Gastrocnemius medialis (tissue), 4 donors: ENCODE measurements around the gene WNT8A. TPM values are rescaled to one million over a fixed set of nuclear protein-coding genes. Genes with fewer than 3 reads are reported as not detected.

Experiments
- ATAC-seq, 2 donors: fragments of 150-250 bp; one replicate each; pipeline ENCODE4 v1.9.1; 2016
- DNase-seq, 2 donors: peaks; one replicate each; pipeline ENCODE4 v3.0.0-alpha.2; 2019
- H3K27ac ChIP-seq, 4 donors: fragments of 200-600 bp; sonication (generic); 1 replicate in 1 of 4; 2 replicates in 3 of 4; pipeline ENCODE4 v1.5.1; 2016 to 2018; ENCODE audit warnings: mild to moderate bottlenecking in 2 of 4, moderate library complexity in 1 of 4
- H3K27me3 ChIP-seq, 3 donors: fragments of 200-600 bp; sonication (generic) in 2 of 3; 1 replicate in 1 of 3; 2 replicates in 2 of 3; pipeline versions ENCODE4 v1.5.1 to v1.6.0; 2016 to 2019; ENCODE audit warnings: mild to moderate bottlenecking in 1 of 3, moderate library complexity in 1 of 3
- H3K36me3 ChIP-seq, 2 donors: fragments of 200-600 bp; sonication (generic) in 1 of 2; one replicate each; pipeline ENCODE4 v1.5.1; 2017 to 2018
- H3K4me1 ChIP-seq, 2 donors: fragments of 200-600 bp; sonication (generic) in 1 of 2; one replicate each; pipeline ENCODE4 v1.5.1; 2016 to 2017; ENCODE audit warnings: mild to moderate bottlenecking in 2 of 2
- H3K4me3 ChIP-seq, 4 donors: fragments of 200-600 bp; sonication (generic) in 3 of 4; 1 replicate in 1 of 4; 2 replicates in 3 of 4; pipeline ENCODE4 v1.5.1; 2016 to 2019; ENCODE audit warnings: mild to moderate bottlenecking in 2 of 4
- H3K9me3 ChIP-seq, 3 donors: fragments of 200-600 bp; sonication (generic) in 2 of 3; 1 replicate in 1 of 3; 2 replicates in 2 of 3; pipeline ENCODE4 v1.5.1; 2016 to 2019
- POLR2A ChIP-seq, 2 donors: fragments of 450-650 bp; IDR thresholded peaks; one replicate each; pipeline ENCODE4 v1.6.1; 2017; ENCODE audit warnings: antibody characterized with exemption in 2 of 2, mild to moderate bottlenecking in 2 of 2, moderate library complexity in 2 of 2
- in situ Hi-C, 4 donors: fragments of 200-750 bp; cut with MboI; loops; one replicate each; pipeline versions ENCODE4 v1.15.0 to v1.8.0; 2017; ENCODE audit warnings: low sequenced_read_pairs in 4 of 4
- intact Hi-C: fragments of 100-400 bp; cut with DNase I; formaldehyde crosslinking; loops from one replicate; pipeline ENCODE4 v1.15.1; 2023; ENCODE audit warnings: low total_unique reads
- total RNA-seq, 4 donors: library from RNA; depleted of rRNA; stranded (reverse); fragments of >200 nt; gene quantifications; one replicate each; pipeline versions ENCODE4 v1.1.0 to v1.2.3, GENCODE V29; 2016
- TF ChIP-seq, protein P1 (sequence below), 5 experiments: fragments of 450-650 bp in 3 of 5; fragments of 200-600 bp in 2 of 5; sonication (generic) in 2 of 5; IDR thresholded peaks in 4 of 5; conservative IDR thresholded peaks in 1 of 5; 1 replicate in 4 of 5; 2 replicates in 1 of 5; pipeline ENCODE4 v1.5.1; 2016 to 2019; ENCODE audit warnings: antibody characterized with exemption in 5 of 5, mild to moderate bottlenecking in 3 of 5, moderate library complexity in 3 of 5

Gene WNT8A
- total RNA-seq, 4 donors from 2014 or later, result 0.51 TPM; not detected in 3

GRCh38 chr5:138091685-138092084, 7.9 kb downstream of the WNT8A start:
- Histone ChIP-seq H3K36me3 (no peaks in the 10 kb centered on the region), H3K4me3 (no peak overlapping the region), H3K27me3 (no peaks in the 10 kb centered on the region), H3K9me3 (no peaks in the 10 kb centered on the region), H3K4me1 (no peaks in the 10 kb centered on the region), H3K27ac (no peak overlapping the region)
- no peak for DNase-seq
- in situ Hi-C loops, result no loop called here
- ATAC-seq, result no peak
- intact Hi-C loops, result no loop called here
- no peak for TF ChIP-seq POLR2A (IDR thresholded peaks at IDR 0.05)
- TF ChIP-seq, protein P1, sequence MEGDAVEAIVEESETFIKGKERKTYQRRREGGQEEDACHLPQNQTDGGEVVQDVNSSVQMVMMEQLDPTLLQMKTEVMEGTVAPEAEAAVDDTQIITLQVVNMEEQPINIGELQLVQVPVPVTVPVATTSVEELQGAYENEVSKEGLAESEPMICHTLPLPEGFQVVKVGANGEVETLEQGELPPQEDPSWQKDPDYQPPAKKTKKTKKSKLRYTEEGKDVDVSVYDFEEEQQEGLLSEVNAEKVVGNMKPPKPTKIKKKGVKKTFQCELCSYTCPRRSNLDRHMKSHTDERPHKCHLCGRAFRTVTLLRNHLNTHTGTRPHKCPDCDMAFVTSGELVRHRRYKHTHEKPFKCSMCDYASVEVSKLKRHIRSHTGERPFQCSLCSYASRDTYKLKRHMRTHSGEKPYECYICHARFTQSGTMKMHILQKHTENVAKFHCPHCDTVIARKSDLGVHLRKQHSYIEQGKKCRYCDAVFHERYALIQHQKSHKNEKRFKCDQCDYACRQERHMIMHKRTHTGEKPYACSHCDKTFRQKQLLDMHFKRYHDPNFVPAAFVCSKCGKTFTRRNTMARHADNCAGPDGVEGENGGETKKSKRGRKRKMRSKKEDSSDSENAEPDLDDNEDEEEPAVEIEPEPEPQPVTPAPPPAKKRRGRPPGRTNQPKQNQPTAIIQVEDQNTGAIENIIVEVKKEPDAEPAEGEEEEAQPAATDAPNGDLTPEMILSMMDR (IDR thresholded peaks at IDR 0.05 in 4 of 5, conservative IDR thresholded peaks at IDR 0.05 in 1 of 5), result no peak

DNA sequence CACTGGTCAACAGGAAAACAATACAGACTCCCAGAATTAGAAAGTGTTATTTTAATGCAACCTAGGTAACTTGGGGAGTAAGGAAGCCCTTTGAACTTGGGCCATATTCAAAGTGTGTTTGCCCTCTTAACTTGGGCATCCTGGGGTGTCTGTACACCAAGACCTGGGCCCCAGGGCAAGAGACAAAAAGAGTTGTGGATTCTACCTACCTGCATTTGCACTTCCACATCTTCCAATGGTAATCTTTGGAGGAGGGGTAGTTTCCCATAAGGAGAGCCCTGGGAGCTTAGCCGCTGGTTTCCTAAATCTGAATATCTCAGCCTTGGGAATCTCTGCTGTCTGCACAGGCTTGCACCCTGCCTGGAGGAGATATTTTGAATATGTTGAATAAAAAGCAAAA, 8.5 kb downstream of the WNT8A start:
- Histone ChIP-seq H3K36me3 (no peaks in the 10 kb centered on the region), H3K9me3 (no peaks in the 10 kb centered on the region), H3K4me3 (no peak overlapping the region), H3K27me3 (no peaks in the 10 kb centered on the region), H3K27ac (no peak overlapping the region), H3K4me1 (no peaks in the 10 kb centered on the region)
- DNase-seq (no peak), ATAC-seq (no peak)
- in situ Hi-C loops (no loop called here), intact Hi-C loops (no loop called here)
- TF ChIP-seq, protein P1 (IDR thresholded peaks at IDR 0.05 in 4 of 5, conservative IDR thresholded peaks at IDR 0.05 in 1 of 5), result no peak
- no peak for TF ChIP-seq POLR2A (IDR thresholded peaks at IDR 0.05)

GRCh38 chr5:138093036-138093435, 9.2 kb downstream of the WNT8A start:
- Histone ChIP-seq H3K4me3 (no peak overlapping the region), H3K27ac (no peak overlapping the region), H3K4me1 (no peaks in the 10 kb centered on the region), H3K9me3 (no peaks in the 10 kb centered on the region), H3K36me3 (no peaks in the 10 kb centered on the region), H3K27me3 (no peaks in the 10 kb centered on the region)
- intact Hi-C loops, result no loop called here
- DNase-seq, result no peak
- ATAC-seq, result no peak
- TF ChIP-seq, protein P1 (IDR thresholded peaks at IDR 0.05 in 4 of 5, conservative IDR thresholded peaks at IDR 0.05 in 1 of 5), result no peak
- no peak for TF ChIP-seq POLR2A (IDR thresholded peaks at IDR 0.05)
- in situ Hi-C loops, result no loop called here

DNA sequence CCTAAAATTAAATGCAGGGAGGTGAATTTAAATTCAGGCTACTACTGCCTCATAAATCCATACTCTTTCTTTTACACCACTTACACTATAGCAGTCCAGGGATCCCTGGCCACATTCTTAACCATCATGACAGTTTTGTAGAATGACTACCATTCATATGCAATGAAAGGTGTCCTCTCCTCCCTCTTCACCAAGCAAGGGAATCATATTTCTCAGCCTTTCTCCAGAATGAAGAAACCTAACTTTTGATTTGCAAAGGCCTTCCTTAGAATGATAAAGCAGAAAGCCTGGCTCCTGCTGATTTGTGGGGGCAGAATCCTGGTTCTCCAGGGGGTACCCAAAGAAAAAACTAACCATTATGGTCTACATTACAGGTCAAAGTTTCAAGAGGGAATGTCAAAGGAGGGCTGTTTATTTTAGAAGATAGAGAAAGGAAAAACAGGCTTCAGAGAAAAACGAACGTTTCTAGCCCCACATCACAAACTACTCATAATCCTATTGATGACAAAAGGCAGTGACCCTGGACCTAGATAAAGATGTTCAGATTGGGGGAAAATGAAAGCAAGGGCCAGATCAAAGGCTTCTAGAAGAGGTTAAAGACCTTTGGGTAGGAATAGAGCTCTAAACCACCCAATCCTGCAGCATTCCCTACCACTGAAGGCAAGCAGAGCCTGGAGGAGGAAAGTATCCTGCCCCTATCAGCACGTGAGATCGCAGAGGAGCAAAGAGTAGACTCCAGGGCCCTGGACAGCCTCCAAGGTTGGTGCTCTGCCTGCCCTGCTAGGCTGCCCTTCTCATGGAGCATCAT, 11.5 kb downstream of the WNT8A start:
- Histone ChIP-seq H3K27me3 (peaks cover 0 to 3% (median 0%) of the 10 kb centered on the region in 3 donors), H3K4me3 (no peak overlapping the region), H3K4me1 (no peaks in the 10 kb centered on the region), H3K27ac (no peak overlapping the region), H3K36me3 (no peaks in the 10 kb centered on the region), H3K9me3 (no peaks in the 10 kb centered on the region)
- no peak for TF ChIP-seq POLR2A (IDR thresholded peaks at IDR 0.05)
- TF ChIP-seq, protein P1 (IDR thresholded peaks at IDR 0.05 in 4 of 5, conservative IDR thresholded peaks at IDR 0.05 in 1 of 5), result no peak
- ATAC-seq, result no peak
- no peak for DNase-seq
- intact Hi-C loops, result no loop called here
- in situ Hi-C loops, result no loop called here
